DND-41 (cell line): ENCODE measurements around the gene FBXL3.

Experiments used
- CTCF ChIP-seq: IDR thresholded peaks from 2 replicates; pipeline ENCODE4 v1.5.1; 2012; ENCODE audit warnings: borderline replicate concordance, low read length, moderate library complexity, mild to moderate bottlenecking; ENCODE audit not compliant: poor library complexity, severe bottlenecking; ENCODE audit errors: extremely low read depth
- EZH2 ChIP-seq: IDR thresholded peaks from 3 replicates; pipeline ENCODE4 v1.6.1; 2012; ENCODE audit warnings: borderline replicate concordance, low read depth, mild to moderate bottlenecking, moderate library complexity, low read length, inconsistent platforms; ENCODE audit not compliant: severe bottlenecking

- no peak for TF ChIP-seq CTCF
- no peak for TF ChIP-seq EZH2
These were observed 17.9 kb downstream of the FBXL3 start for GRCh38 chr13:77009011-77009410.
